Dedifferentiated amniotic fluid mesenchymal stem cell (primary cell): ENCODE measurements around the gene DIP2B.
A peak's percentile ranks its signal among the peaks of the same experiment; 100 is the strongest.

Experiments used
- DNase-seq: peaks from one replicate; pipeline ENCODE4 v3.0.0-alpha.2; 2016; ENCODE audit errors: extremely low spot score

DIP2B gene

GRCh38 chr12:50611021-50611744 is 106.4 kb downstream of the DIP2B start:
- no peak for DNase-seq

DNA sequence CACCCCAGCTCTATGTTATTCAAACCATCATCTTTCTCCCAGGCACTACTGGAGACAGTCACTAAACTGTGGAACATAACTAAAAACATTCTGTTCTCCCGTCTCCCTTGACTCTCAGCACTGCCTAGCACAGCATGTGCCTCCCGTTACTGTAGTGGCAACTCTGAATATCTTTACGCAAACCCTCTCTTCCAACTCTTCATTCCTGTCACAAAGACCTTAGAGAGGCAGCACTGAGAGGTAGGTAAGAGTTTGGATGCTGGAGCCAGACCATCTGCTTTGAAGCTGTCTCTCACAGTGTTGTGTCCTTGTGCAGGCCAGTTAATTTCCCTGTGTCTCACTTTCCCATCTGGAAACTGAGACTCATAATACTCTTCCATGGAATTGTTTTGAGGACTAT is 108.1 kb downstream of the DIP2B start:
- no peak for DNase-seq

GRCh38 chr12:50613463-50613862 is 108.7 kb downstream of the DIP2B start:
- DNase-seq, result no peak

DNA sequence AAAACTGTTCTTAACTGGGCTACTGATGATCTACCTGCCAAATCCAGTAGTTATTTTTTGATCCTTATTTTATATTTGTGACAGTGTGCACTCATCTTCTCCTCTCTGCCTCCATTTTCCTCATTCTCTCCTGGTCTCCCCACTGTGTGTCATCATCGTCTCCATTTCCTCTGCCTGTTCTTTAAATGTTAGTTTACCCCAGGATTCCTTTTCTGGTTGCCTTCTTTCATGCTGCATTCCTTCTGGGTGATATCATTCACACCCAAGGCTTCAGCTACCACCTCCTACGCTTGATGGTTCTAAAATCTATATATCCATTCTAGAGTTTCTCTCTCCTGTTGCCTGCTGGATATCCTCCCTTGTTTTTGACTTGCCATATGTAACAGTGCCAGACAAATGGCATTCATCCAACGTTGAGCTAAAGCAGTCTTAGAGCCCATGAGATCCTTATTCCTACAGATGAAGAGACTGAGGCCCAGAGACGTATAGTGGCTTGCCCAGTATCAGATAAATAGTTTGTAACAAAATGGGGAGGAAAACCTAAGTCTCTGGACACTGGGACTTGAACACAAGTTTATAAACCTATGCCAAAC is 109.5 kb downstream of the DIP2B start:
- peak; percentile 37 for DNase-seq

DNA sequence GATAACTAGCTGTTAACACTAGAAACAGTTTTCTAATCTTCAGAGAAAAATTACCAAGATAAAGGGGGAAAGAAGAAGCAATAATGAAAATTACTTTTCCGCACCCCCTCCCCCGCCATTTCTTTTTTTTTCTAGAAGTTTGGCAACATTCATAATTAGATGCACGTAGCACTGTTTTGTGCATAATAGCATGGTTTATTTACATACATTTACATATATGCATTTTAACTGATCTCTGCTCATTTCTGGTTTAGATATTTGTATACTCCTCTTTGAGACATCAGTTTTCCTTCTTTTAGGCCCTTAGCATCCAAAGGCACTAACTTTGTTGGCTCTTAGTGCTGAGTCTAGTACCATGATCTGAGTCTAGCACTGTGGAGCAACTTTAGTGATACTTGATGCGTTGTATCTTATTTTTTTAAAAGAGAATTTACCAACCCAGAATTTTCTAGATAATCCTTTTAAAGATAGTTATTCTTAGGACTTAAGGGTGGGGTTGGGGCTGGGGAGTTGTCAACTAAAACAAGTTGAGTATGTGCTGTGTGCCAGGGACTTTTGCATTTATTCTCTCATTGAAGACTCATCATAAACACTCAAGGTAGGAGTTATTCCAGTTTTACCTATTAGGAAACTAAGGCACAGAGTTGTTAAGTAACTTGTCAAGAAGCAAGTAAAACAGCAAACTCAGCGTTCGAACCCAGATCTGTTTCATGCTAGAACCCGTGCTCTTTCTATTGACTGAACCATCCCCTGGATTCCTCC is 110.5 kb downstream of the DIP2B start:
- no peak for DNase-seq

DNA sequence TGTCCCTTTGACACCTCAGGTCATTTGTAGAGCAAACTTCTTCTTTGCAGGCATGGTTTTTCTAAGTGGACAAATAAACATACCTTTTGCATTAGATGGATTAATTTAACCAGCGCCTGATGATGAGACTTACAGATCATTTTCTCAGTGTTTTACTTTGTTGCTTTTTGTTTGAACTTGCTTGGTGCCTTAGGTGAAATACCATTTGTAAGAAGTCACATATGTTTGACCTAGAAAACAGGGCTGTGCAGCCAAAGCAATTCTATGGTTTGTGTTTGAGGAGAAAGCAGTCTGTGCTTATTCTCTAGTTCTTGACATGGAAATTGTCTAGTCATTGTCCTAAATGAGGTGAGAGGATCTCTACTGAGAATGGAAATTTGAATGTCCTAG is 111.1 kb downstream of the DIP2B start:
- peak; percentile 54 for DNase-seq

GRCh38 chr12:50617657-50618056 is 112.9 kb downstream of the DIP2B start:
- no peak for DNase-seq

DNA sequence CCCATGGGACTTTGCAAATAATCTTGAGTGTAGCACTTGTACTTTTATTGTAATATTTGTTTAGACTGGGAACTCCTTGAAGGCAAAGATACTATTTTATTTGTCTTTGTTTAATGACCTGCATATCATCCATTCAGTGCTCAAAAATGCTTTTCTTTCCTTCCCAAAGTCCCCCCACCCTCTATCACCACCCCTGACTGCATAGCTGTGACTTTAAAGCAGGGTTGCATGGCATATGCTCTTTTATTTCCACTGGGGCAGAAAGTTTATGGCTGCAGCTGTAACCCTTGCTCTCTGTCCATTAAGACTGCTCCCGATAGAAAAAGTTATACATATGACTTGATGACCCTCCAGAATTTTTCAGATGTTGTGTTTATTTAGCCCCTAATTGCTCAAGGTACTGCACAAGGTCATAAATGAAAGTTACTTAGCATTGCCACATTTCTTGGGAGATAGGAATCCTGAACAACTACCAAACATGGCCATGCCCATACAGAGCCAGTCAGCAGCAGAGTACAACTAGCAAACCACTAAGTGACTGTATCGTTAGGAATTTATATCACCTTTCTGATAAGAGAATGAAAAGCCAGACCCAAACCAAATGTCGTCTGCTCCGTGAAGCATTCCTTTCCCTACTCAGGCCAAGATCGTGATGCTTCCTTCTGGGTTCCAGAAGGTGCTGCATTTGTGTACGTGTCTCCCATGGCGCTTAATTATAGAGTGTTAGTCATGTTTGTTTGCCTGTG is 114.3 kb downstream of the DIP2B start:
- no peak for DNase-seq

DNA sequence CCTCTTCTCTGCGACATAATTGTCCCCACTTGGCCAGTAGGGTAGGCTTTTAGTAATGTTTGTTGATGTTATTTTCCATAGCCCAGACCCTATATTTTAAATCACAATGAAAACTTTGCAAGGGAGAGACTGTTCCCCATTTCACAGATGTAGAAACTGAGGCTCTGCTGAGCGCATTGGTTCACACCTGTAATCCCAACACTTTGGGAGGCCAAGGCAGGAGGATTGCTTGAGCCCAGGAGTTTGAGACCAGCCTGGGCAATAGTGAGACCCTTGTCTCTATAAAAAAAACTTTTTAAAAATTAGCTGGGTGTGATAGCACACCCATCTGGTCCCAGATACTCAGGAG is 114.8 kb downstream of the DIP2B start:
- no peak for DNase-seq

DNA sequence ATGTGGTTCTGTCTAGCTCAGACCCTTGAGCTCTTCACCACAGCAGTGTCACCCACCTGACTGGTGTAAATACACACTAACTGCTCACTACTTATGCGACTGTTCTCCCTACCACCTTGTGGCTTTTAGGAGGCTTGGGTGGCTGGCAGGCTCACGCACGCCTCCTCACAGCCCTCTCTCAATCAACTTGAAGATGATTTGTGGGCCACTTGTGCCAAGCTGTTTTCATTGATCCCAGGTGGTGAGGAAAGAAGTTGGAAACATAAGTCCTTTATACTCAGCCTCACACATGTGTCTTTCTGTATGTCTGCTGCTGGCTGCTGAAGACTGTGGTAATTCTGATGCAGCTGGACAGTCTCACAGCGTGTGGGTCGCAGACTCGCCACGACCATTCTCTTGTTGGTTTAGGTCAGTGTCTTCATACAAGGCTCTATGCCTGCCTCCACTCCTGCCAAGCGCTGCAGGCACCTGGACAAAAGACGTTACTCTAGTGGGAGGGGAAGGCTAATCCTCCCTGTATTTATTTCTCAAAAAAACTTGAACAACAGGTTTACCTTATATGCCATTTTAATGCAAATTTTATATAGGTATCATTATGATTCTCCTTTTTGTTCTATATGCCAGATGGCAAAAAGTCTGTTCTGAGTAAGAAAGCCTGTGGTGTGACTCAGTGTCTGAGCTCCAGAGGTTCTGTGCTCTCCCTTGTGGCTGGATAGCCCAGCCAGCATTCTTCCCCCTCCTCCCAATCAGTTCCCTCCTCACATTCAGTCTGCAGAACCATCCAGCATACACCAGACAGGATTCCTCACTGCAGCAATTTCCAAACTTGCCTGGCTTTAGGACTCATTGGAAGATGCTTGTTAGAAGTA is 115.6 kb downstream of the DIP2B start:
- DNase-seq, result peak; percentile 82

GRCh38 chr12:50620978-50621360 is 116.2 kb downstream of the DIP2B start:
- no peak for DNase-seq

DNA sequence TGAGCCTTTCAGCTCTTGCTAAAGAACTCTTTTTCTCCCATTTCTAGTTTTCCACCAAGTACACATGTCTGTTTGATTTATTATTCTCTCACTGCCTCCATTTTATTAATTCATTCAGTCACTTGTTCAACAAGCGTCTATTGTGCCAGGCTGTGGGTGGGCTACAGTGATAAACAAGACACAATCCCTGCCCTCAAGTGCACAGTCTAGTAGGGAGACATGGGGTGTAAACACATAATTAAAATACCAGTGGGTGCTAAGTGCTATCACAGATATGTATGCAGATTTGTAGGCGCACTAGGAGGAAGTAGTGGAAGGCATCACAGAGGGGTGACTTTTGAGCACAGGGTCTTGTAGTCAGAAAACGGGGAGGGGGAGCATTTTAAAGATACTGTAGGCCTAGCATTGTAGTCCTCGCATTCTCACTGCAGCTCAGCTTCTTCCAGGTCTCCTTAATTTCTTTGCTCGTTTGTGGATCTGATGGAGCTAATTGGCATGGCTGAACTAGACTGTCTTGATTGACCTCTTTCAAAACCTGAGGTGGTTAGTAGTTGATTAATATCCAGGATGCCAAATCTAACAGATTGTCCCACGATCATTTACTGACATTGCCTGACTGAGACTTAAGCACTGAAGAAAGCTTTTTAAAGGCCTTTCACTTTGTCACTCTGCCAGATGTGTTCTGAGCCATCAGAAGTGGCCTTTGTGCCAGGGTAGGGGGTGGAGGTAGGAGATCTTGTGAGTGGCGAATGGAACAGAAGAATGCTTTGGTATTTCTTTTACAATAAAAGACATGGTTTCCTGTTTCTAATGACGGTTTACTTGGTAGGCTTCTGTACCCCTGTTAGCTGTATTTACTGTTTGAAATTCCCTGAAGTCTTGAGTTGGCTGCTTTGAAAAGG is 116.9 kb downstream of the DIP2B start:
- no peak for DNase-seq

DNA sequence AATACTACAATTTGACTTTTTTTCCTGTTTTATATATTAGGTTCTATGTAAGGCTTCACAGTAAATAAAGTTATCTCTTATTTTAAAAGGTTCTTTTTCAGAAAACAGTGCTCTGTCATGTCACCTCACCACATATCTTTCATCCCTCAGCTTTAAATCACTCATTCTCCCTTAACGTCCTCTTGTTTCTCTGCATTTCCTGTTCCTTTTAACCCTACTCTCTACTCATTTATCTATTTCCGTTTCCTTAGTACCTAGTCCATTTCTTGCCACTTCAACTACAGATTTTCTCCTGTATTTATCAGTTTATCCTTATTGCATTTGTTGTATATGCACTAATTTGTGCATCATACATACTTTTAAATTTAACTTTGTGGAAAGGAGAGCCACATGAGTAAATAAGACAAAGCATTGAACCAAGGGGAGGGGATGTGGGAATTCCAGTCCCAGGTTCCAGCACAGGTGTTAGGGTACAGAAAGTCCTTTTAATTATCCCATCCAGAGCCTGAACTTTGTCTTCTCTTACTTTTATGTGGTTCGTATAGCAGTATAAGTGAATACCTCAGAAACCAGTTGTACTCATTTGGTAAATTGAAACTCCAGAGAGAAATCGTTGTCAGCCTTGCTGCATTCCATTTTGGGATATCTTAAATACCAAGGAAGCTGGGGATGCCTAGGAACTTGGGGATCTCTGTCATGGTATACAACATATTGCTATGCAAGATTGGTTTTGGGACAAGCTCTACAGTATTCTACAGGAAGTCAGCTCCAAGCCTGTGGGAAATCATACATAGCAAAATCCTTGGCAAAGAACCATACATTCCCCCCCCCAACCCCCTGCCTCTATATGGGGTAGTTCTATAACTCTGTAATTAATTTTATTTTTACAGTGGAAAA is 120.5 kb downstream of the DIP2B start:
- DNase-seq, result no peak

- no peak for DNase-seq
These were observed 121.2 kb downstream of the DIP2B start for GRCh38 chr12:50626026-50626425.

DNA sequence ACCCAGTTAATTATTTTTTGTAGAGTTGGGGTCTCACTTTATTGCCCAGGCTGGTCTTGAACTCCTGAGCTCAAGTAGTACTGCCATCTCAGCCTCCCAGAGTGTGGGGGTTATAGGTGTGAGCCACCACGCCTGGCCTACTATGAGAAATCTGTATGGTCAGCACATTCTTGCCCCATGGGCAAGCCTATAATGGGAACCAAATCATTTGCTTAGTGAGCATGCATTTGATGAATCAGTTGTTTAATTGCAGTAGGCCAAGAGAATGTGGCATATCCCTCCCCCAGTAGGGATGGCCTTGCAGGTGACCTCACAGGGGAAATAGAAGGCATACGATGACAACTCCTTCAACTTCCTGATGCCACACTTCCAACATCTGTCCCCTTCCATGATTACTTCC is 122.7 kb downstream of the DIP2B start:
- no peak for DNase-seq

DNA sequence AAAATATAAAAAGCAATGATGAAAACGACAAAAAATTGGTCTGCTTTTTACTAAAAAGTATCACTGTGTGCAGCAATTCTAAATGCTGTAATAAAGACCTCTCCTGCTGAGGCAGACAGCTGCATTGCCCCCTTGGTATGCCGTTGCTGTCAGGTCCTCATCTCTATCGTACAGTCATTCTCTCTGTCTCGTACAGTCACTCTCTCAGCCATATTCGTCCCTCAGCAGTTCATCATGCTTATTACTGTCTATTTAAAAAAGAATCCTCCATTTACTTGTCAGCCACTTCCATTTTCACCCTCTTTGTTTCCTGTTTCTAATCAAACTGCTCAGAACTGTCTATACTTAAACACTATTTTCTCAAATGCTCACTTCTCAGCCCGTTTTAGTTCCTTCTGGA is 123.6 kb downstream of the DIP2B start:
- DNase-seq, result no peak

GRCh38 chr12:50633955-50634354 is 129.2 kb downstream of the DIP2B start:
- DNase-seq, result no peak

DNA sequence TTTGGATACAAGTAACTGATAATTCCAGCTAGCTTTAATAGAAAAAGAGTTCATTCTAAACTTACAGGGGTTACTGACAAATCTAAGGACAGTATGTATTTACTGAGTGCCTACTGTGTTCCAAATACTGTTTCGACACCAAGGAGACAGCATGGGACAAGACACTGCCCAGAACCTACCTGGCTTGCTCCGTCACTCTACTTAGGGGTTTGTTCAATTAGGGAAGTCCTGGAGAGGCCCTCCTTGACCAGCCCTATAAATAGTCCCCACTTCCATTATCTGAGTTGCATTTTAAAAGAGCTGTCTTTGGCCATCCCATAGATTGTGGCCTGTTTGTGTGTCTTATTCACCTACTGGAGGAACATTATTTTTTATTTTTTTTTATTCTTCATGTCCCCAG is 129.6 kb downstream of the DIP2B start:
- no peak for DNase-seq

- no peak for DNase-seq
These were observed 130.6 kb downstream of the DIP2B start for GRCh38 chr12:50635364-50635763.
